Measurements from ENCODE around the gene CRLF1.
A peak's percentile ranks its signal among the peaks of the same experiment; 100 is the strongest.

Gene CRLF1

DNA sequence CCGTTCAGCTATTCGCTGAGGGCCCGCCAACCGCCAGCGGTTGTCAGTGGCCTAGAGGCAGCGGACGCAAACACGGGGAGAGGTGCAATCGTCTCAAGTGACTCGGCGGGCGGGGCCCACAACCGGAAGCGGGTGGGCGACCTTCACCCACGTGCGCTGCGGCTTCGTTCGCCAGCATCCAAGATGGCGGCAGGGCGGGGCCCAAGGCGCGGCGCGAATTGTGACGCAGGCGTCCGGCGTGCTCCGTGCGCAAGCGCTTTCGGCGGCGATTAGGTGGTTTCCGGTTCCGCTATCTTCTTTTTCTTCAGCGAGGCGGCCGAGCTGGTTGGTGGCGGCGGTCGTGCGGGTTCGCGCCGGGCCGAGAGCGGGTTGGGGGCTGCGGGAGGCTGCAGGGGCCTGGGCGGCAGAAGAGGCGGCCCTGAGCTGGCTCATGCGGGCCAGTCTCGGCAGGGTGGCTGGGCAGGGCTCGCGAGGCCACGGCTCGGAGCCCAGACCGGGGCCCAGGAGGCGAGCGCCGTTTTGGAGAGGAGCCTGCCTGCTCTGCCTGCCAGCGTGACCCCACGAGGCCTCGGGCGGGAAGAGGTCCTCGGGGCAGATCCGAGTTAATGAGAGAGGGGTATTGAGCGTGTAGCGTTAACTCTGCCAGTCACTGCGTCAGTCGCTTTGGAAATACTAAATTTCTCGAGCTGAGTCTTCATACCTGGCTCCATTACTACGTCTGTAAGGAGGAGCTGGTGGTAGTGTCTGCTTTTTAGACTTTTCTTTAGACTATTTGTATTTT lies 34.8 kb downstream of the CRLF1 start, which contains the start of gene UBA52 (continued):
- peak; percentile 90; the same call in 1 of the 2 replicates for TF ChIP-seq HOXC10 (CRISPR knock-in tag; IDR thresholded peaks at IDR 0.05)
- TF ChIP-seq ZNF24 (tag by site-specific recombination; IDR thresholded peaks at IDR 0.05), result peak; percentile 58; the same call in 1 of the 2 replicates
- TF ChIP-seq ZNF843 (tag by site-specific recombination; IDR thresholded peaks at IDR 0.05), result 0 out of 2 replicates have a peak, but pooled peaks have one; percentile 38
- TF ChIP-seq WT1 (tag by site-specific recombination; IDR thresholded peaks at IDR 0.05), result peak; percentile 26; the same call in 1 of the 2 replicates
- TF ChIP-seq, protein P1, sequence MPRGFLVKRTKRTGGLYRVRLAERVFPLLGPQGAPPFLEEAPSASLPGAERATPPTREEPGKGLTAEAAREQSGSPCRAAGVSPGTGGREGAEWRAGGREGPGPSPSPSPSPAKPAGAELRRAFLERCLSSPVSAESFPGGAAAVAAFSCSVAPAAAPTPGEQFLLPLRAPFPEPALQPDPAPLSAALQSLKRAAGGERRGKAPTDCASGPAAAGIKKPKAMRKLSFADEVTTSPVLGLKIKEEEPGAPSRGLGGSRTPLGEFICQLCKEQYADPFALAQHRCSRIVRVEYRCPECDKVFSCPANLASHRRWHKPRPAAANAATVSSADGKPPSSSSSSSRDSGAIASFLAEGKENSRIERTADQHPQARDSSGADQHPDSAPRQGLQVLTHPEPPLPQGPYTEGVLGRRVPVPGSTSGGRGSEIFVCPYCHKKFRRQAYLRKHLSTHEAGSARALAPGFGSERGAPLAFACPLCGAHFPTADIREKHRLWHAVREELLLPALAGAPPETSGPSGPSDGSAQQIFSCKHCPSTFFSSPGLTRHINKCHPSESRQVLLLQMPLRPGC (tag by site-specific recombination; IDR thresholded peaks at IDR 0.05), result no peak; the same call in 1 of the 2 replicates
- TF ChIP-seq ZBTB6 (tag by site-specific recombination; IDR thresholded peaks at IDR 0.05), result peak; percentile 41; the same call in 1 of the 2 replicates
- no peak for TF ChIP-seq ZNF157 (tag by site-specific recombination; IDR thresholded peaks at IDR 0.05)
- TF ChIP-seq YY2 (tag by site-specific recombination; IDR thresholded peaks at IDR 0.05), result peak; percentile 84
- peak; percentile 63 for TF ChIP-seq ZNF335 (tag by site-specific recombination; conservative IDR thresholded peaks at IDR 0.05)
- no peak for TF ChIP-seq ZNF350 (tag by site-specific recombination; IDR thresholded peaks at IDR 0.05)
- peak; percentile 96 for TF ChIP-seq KLF1 (tag by site-specific recombination; IDR thresholded peaks at IDR 0.05)
- TF ChIP-seq ZBTB17 (tag by site-specific recombination; IDR thresholded peaks at IDR 0.05), result peak; percentile 86
- peak; percentile 76; the same call in 1 of the 2 replicates for TF ChIP-seq ZEB2 (tag by site-specific recombination; IDR thresholded peaks at IDR 0.05)
- TF ChIP-seq KLF7 (tag by site-specific recombination; IDR thresholded peaks at IDR 0.05; ENCODE audit: borderline replicate concordance), result peak; percentile 99
- peak; percentile 97 for TF ChIP-seq SP3 (tag by site-specific recombination; IDR thresholded peaks at IDR 0.05)
- TF ChIP-seq KLF8 (tag by site-specific recombination; IDR thresholded peaks at IDR 0.05), result peak; percentile 96
- TF ChIP-seq ZNF366 (tag by site-specific recombination; conservative IDR thresholded peaks at IDR 0.05), result peak; percentile 49; the same call in 1 of the 2 replicates
- no peak for TF ChIP-seq ZNF146 (tag by site-specific recombination; IDR thresholded peaks at IDR 0.05)
- TF ChIP-seq ZNF416 (tag by site-specific recombination; IDR thresholded peaks at IDR 0.05), result no peak
- TF ChIP-seq ZNF121 (tag by site-specific recombination; IDR thresholded peaks at IDR 0.05), result no peak
- TF ChIP-seq ZNF785 (tag by site-specific recombination; IDR thresholded peaks at IDR 0.05), result peak; percentile 58; the same call in 1 of the 2 replicates
- peak; percentile 70; the same call in 1 of the 2 replicates for TF ChIP-seq ZNF610 (tag by site-specific recombination; IDR thresholded peaks at IDR 0.05; ENCODE audit: borderline replicate concordance)
- TF ChIP-seq KLF16 (tag by site-specific recombination; IDR thresholded peaks at IDR 0.05), result peak; percentile 76; the same call in 1 of the 2 replicates
- no peak for TF ChIP-seq PRDM1 (tag by site-specific recombination; IDR thresholded peaks at IDR 0.05)
- TF ChIP-seq, protein P2, sequence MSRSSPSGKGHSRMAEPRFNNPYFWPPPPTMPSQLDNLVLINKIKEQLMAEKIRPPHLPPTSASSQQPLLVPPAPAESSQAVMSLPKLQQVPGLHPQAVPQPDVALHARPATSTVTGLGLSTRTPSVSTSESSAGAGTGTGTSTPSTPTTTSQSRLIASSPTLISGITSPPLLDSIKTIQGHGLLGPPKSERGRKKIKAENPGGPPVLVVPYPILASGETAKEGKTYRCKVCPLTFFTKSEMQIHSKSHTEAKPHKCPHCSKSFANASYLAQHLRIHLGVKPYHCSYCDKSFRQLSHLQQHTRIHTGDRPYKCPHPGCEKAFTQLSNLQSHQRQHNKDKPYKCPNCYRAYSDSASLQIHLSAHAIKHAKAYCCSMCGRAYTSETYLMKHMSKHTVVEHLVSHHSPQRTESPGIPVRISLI (tag by site-specific recombination; IDR thresholded peaks at IDR 0.05), result peak; percentile 75
- peak; percentile 77 for TF ChIP-seq ZNF660 (tag by site-specific recombination; IDR thresholded peaks at IDR 0.05)
- TF ChIP-seq ZSCAN5A (tag by site-specific recombination; IDR thresholded peaks at IDR 0.05), result 0 out of 2 replicates have a peak, but pooled peaks have one; percentile 67
- TF ChIP-seq ZNF561 (tag by site-specific recombination; IDR thresholded peaks at IDR 0.05; ENCODE audit: borderline replicate concordance), result peak; percentile 84; the same call in 1 of the 2 replicates
- peak; percentile 97 for TF ChIP-seq ZFHX2 (tag by site-specific recombination; conservative IDR thresholded peaks at IDR 0.05)
- TF ChIP-seq, protein P3, sequence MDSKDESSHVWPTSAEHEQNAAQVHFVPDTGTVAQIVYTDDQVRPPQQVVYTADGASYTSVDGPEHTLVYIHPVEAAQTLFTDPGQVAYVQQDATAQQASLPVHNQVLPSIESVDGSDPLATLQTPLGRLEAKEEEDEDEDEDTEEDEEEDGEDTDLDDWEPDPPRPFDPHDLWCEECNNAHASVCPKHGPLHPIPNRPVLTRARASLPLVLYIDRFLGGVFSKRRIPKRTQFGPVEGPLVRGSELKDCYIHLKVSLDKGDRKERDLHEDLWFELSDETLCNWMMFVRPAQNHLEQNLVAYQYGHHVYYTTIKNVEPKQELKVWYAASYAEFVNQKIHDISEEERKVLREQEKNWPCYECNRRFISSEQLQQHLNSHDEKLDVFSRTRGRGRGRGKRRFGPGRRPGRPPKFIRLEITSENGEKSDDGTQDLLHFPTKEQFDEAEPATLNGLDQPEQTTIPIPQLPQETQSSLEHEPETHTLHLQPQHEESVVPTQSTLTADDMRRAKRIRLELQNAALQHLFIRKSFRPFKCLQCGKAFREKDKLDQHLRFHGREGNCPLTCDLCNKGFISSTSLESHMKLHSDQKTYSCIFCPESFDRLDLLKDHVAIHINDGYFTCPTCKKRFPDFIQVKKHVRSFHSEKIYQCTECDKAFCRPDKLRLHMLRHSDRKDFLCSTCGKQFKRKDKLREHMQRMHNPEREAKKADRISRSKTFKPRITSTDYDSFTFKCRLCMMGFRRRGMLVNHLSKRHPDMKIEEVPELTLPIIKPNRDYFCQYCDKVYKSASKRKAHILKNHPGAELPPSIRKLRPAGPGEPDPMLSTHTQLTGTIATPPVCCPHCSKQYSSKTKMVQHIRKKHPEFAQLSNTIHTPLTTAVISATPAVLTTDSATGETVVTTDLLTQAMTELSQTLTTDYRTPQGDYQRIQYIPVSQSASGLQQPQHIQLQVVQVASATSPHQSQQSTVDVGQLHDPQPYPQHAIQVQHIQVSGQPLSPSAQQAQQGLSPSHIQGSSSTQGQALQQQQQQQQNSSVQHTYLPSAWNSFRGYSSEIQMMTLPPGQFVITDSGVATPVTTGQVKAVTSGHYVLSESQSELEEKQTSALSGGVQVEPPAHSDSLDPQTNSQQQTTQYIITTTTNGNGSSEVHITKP (tag by site-specific recombination; IDR thresholded peaks at IDR 0.05), result peak; percentile 61; the same call in 1 of the 2 replicates
- TF ChIP-seq ZSCAN30 (tag by site-specific recombination; IDR thresholded peaks at IDR 0.05), result peak; percentile 27; the same call in 1 of the 2 replicates
